GM19468 (cell line): ENCODE results near the gene CTBP2.

Experiments used
- ATAC-seq: cut with Tn5 transposase; IDR thresholded peaks from one replicate; pipeline ENCODE4 v1.9.1; 2021; ENCODE audit warnings: mild to moderate bottlenecking, moderate library complexity, moderate number of reproducible peaks; ENCODE audit not compliant: unreplicated experiment; ENCODE audit errors: extremely low read depth

The CTBP2 gene

GRCh38 chr10:125004571-125005311 is 155.6 kb downstream of the CTBP2 start:
- no peak for ATAC-seq

- no peak for ATAC-seq
These were observed 156.4 kb downstream of the CTBP2 start for GRCh38 chr10:125003901-125004467.

- ATAC-seq: no peak
These were observed 157.0 kb downstream of the CTBP2 start for GRCh38 chr10:125003146-125003900.

- ATAC-seq: no peak
These were observed 157.8 kb downstream of the CTBP2 start for GRCh38 chr10:125002423-125003145.

- no peak for ATAC-seq
These were observed 158.3 kb downstream of the CTBP2 start for GRCh38 chr10:125002047-125002422.

GRCh38 chr10:125001313-125002046 is 158.9 kb downstream of the CTBP2 start:
- no peak for ATAC-seq

DNA sequence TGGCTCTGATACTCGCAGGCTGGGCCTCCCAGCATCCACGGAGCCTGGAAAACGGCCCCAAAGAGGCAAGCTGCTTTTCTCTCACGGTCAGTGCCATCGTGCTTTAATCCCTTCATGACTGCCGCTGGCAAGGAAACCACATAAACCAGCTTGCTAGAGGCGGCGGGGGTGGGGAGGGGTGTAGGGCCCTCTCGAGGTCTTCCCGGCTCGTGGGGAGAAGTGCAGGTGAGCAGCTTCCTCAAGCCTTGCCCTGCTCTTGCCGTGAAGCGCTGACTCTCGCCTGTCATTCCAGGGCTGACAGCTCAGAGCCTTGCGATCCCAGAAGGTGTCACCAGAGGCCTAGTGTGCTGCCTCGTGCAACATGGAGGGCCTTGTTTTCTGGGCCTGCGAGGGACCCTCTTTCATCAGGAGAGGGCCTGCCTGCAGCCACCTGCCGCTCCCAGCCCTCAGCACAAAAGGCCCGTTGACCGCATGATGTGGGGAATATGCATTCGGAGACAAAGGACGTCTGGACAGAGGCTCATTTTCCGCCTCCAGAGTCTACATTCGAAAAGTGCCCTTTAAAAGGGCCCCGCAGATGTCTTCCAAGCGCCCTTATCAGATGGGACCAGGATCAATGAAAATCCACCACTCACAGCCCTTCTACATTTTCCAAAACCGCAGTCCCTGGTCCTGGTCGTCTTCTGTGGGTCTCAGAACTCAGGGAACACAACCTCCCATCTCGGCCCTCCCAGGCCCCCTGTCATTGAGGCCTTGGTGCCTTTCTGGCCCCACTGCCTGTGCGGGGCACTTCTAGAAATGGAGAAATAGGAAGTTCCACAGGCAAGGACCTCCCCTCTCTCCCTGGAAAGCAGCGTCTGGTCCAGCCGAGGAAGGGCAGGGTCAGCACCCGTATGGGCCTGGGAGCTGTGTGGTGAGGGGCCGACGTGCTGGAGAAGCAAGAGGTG is 159.7 kb downstream of the CTBP2 start:
- ATAC-seq: no peak

DNA sequence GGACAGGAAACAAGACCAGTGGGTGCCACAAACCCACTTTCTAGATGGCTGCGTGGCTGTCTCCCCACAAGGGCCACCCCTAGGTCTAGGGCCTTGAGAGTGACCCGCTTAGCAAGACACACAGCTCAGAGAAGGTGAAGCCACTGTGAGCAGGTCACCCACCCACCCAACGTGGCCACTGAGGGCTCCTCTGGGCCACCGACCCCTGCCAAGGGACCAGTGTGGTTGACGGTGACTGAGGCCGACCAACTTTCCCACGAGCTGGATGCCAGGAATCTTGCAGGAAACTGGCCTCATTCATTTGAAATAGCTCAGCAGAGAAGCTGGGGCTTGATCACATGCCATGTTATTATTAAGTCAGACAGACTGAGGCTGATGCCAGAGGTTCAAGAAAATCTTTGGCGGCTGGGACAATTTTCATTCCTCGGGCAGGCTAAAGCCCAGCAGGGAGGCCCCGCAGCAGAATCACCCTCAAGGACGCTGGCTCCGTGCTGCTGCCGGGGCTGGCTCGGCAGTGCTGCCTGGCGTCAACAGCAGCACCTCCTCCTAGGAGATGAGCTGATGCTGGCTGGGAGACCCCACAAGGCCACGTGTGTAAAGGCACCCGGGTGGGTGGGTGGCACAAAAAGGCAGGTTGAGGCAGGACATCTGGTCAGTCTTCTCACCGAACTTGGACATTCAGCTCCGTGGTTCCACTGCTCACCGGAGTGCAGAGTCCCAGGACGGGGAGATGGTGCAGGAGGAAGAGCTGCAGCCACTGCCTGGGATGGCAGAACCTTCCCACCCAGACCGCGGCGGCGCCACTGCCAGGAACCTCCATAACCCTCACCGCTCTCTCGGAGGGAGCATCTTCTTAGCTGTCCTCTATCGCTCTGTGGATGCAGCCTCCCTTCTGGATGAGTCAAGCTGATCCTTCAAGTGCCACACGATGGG is 160.7 kb downstream of the CTBP2 start:
- ATAC-seq: no peak

DNA sequence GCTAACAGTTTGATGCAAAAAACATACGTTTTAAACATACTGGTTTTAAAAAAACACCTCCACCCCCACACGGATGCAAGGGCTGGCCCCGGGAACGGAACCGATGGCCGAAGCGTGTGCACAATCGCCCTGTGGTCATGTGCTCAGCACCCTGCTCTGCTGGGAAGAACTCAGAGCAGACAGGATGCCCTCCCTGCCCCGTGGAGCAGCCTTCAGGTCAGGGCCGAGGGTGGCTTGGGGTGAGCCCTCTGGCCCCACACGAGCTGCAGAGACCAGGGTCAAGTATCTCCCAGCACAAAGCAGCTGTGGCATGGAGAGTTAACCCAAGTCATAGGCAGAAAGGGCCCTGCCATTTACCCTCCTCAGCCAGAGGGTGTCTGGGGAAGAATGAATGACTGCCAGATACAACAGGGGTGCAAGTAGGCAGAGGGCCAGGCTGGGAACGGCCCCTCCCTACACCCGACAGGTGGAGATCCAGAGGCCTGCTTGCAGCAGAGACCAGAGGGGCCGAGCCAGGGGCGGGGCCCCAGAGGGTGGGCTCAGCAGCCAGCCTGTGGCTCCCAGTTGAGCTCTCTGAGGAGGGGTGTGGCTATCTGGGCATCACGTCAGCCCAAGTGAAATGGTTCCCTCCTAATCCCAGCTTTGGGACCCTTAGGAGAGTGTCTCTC is 161.6 kb downstream of the CTBP2 start:
- no peak for ATAC-seq

DNA sequence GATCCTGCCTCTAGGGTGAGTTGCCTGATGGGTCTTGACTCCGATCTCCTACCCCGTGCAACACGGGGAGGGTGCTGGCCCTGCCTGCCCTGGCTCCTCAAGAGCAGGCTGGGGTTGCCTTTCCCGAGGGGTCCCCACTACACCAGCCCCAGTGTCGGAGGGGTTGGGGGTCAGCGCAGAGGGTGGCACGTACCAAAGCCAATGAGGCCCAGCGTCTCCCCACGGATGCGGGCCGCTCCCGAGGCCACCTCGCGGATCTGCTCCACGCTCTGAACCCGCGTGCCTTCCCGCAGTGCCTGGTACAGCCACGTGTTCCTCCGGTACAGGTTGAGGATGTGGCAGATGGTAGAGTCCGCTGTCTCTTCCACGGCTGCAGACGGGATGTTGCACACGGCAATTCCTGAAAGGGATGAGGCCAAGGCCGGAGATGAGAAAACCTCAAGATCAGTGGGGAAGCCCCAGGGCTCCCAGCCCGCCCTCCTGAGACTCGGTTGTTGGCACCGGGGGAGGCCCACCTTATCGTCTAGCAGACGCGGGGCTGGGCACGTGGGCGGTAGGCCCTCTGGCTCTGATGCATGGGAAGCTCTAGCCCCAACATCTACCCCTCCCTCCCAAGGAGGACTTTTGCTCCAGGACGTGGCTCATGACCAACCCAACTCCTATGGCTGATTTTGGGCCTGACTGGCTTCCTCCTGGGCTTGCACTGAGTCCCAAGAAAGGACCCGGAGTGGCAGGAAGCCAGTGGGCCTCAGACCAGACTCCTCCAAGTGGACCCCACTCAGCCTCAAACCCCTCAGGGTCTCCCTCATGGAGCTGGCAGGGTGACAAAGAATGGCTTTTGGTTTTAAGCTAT is 162.4 kb downstream of the CTBP2 start:
- no peak for ATAC-seq

DNA sequence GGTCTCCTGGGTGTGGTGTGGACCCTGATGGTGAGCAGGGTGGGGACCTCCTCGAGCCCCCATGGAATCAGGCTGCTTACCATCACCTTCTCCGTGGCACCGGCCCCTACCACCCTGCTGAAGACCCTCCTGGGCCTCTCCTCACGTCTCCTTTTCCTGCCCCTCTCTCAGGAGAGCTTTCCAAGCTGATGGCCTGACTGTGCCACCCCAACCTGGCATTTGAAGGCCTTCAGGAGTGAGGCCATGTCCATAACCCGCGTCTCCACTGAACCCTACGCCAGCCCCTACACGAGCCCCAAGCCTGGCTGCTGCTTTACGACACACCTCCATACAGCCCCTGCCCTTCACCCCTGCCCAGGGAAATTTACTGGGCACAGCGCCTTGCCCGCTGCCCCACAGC is 163.1 kb downstream of the CTBP2 start:
- ATAC-seq: no peak

GRCh38 chr10:124996854-124997215 is 163.5 kb downstream of the CTBP2 start:
- ATAC-seq: no peak

GRCh38 chr10:124996127-124996853 is 164.1 kb downstream of the CTBP2 start:
- no peak for ATAC-seq

DNA sequence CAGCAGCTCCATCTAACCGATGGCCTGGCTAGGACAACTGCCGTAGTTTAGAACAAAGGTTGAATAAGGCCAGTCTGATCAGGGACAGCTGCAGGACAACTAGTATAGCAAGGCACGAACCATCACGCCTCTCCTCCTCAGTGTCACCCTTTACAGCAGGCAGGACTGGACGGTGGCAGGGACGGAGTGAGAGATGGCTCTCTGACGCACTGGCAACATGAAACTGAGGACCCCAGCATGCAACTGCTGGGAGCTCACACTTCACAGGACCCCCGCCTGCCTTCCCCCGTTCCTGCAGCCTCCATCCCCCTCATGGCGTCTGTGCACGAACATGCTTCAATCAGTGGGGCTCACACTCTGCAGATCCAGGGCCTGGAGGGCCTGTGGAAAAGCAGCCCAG is 164.8 kb downstream of the CTBP2 start:
- ATAC-seq: no peak

GRCh38 chr10:124994573-124995473 is 165.5 kb downstream of the CTBP2 start:
- ATAC-seq: no peak
